HuH-7 (cell line): ENCODE results near the gene PRKACG.

Experiments
- DNase-seq: peaks from one replicate; pipeline ENCODE4 v3.0.0; 2011; ENCODE audit warnings: low spot score

Gene PRKACG

DNA sequence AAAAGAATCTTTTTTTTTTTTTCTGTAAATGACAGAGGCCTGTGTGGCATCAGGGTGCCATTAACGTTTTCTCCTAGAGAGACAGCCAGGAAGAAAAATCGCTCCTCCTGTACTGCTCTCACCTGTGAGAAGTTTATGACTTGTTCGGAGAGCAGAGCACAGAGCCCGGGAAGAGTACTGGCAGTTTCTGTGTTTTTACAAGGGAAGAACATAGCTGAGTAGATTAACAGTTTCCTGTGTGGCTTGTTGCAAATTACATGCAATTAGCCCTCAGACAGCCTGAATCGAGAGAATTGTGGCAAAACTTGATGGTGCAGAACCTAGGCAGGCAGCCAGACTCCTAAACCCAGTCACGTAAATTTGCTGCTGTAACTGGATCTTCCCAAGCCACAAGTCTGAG, 32.1 kb downstream of the PRKACG start:
- DNase-seq: no peak

DNA sequence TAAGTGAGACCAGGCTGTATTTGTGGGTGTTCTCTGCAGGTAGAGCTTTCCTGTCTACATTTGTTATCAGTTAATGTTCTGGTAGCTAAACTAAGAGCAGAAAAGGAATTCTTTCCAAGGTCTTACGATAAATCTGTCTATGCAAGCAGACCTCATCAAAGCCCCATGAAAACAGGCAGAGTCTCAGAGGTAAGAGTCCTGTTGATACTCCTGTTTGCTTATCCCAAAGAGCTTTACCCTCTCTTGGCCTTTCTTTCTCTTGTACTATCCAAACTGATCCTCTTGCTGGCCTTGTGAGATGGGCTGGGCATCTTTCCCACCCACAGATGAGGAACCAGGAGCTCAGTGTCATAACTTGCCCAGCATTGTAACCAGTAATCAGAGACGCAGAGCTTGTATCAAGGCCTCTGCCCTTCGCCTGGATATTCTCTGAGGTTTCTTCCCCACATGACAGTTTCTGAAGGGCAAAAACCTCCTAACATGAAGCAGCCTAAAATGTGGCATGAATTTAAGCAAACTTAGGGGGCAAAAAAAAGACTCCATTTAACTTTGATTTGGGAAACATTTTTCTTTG, 33.5 kb downstream of the PRKACG start:
- no peak for DNase-seq

DNA sequence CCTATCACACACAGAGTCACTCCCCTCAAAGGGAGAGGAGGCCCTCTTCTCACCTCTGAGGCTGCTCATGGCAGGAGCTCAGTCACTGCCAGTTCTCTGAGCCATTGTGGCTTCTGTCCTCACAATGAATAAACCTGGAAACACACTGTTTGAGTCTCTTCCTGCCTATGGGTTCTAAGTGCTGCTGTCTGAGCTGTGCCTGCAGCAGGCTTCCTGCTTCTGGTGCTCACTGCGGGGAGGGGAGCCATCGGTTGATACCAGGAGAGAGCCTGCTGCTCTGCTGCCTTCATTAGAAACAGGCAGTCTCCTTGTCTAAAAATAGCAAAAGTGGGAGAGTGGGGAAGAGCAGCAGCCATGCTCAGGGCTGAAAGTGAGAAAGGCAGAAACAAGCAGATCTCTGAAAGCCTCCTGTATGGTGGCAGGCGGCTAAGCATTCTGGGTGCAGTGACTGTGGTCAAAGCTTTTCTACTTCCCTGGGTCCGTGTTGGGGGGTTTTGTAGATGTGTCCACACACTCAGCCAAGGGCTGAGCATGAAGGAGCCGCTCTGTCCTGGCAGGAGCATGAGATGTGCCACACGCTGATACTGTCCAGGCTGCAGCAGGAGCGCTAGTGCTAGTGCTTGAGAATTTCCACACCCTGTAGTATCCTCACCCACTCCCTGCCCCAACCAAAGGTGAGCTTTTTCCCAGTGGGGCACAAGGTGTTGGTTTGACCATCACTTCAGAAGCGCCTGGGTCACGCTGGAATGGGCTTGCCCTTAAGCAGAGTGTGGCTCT, 34.2 kb downstream of the PRKACG start:
- DNase-seq: no peak

DNA sequence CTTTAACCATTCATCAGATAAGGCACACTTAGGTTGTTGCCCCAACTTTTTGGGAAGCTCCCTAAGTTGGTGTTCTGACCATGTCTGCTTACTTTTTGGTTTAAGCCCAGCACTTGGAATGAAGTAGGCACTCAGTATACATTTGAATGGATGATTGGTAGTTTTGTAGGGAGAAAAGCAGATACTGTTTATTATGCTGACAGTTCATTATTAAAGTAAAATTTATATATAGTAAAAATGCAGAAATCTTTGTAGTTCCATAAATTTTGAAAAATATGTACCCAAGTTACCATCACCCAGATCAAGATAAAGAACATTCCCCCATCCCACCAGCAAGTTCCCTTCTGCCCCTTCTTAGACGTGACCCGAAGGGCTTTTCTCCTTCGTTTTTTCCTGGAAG, 35.4 kb downstream of the PRKACG start:
- DNase-seq: no peak

DNA sequence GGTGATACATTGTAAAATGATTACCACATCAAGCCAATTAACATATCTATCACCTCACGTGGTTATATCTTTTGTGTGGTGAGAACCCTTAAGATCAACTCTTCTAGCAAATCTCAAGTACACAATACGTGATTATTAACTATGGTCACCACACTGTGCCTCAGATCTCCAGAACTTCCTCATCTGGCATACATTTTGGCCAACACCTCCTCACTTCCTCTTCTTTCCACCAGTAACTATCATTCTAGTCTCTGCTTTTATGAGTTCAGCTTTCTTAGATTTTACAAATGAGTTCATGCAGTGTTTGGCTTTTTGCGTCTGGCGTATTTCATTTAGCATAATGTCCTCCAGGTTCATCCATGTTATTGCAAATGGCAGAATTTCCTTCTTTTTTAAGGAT, 35.8 kb downstream of the PRKACG start:
- no peak for DNase-seq

DNA sequence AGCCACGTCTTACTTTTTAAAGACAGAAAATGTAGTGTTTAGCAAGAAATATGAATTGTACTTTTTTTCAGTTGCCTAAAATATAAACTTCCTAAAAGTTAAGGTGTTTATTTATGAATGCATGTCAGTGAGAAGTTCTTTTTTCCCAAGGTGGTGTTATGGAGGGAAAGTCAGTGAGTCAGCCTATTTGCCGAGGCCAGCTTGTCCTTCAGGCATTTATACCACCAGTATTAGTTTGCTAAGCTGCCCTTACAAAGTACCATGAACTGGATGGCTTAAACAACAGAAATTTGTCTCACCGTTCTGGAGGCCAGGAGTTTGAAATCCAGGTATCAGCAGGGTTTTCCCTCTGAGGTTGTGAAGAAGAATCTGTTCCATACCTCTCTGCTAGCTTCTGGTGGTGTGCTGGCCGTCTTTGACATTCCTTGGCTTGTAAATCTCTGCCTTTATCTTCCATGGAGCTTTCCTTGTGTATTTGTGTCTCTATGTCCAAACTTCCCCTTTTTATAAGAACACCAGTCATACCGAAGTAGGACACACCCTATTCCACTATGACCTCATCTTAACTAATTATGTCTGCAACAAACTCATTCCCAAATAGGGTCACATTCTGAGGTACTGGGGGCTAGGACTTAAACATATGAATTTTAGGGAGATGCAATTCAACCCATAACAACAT, 38.4 kb downstream of the PRKACG start:
- DNase-seq: no peak

DNA sequence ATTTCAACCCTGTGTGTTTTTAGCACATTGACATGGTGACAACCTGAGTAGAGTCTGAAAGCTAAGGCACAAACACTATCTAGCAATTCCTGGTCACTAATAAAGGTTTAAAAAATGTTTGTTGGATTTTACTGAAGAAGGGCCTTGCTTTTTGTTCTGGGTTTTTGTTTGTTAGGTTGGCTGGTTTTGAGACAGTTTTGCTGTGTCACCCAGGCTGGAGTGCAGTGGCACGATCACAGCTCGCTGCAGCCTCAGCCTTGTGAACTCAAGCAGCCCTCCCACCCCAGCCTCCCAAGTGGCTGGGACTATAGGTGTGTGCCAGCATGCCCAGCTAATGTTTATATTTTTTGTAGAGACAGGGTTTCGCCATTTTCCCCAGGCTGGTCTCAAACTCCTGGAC, 39.0 kb downstream of the PRKACG start:
- no peak for DNase-seq

DNA sequence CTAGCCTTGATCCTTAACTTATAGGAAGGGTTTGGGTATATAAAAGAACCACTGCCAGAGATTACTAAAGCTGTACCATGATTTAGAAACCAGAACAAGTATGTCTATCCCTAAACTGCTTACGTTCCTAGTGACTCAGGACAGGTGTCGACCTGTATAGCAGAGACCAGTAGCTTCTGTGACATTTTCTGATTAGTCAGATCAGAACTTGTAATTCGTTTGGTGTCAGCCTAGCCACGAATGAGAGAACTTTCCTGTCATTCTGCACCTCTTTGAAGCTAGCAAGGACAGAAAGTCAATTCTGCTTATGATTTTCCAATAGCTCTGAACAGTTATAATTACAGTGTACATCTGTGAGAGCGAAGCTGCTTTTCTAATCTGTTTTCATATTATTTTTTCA, 39.5 kb downstream of the PRKACG start:
- DNase-seq: no peak

DNA sequence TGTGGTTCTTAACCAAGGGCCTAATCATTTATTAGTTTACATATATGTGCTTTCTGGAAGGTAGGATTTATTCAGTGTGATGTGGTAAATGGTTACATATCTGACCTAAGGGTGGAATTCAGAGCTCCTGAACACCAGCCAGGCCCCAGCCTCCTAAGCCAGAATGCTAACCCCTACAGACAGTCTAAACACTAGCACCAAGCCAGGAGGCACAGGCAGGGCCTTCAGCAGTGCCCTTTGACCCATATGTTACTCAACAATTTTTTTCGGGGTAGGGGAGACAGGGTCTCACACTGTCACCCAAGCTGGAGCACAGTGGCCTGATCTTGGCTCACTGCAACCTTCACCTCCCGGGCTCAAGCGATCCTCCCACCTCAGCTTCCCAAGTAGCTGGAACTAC, 40.3 kb downstream of the PRKACG start:
- DNase-seq: no peak

DNA sequence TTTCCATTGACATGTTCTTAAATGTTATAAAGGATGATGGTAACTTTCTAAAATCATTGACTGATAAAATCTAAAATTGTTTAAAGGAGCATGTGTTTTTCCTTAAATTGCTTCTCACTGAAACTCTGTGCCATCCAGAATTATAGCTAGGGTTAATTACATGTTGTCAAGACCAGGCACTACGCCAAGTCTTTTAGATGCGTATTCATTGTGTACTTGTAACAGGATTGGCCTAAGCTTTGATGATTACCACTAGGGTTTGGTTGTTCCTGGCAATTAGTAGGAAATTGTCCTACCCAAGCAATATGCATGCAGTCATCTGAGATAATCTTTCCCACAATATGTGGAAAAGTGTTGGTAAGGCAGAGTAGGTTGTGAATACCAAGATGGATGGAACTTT, 43.8 kb downstream of the PRKACG start:
- DNase-seq: no peak

DNA sequence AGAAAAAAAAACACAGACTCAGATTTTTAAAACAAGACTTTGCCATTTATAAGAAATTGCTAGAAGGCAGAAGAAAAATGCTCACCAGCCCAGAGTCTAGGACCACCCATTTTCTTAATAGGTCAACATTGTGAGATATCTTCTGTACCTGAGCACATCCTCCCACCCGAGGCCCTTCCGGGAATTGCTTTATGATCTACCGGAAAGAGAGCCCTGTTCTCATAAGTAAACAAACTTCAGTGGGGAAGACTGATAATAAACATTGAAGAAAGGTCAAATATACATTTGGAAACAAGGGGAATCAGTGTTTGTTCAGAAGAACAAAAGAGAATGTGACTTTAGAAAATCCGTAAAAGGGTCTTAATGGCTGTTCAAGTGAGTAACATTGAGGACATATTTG, 44.4 kb downstream of the PRKACG start:
- DNase-seq: peak; percentile 47

DNA sequence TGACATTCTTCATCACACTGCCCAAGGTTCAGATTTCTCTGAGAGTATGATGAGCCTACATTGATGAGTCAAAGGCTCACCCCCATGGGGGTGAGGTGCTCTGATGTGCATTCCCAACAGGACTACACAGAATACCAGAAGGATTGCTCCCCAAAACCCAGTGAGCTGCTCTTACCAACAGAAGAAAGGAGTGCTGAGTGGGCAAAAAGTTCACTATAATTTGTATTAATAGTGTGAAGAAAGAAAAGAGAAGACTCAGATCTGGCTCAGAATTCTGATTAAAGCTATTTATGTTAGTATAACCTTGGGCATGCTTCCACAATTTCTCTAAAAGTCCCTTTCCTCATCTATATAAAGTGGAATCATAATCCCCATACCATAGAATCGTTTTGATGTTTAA, 46.1 kb downstream of the PRKACG start:
- DNase-seq: no peak

DNA sequence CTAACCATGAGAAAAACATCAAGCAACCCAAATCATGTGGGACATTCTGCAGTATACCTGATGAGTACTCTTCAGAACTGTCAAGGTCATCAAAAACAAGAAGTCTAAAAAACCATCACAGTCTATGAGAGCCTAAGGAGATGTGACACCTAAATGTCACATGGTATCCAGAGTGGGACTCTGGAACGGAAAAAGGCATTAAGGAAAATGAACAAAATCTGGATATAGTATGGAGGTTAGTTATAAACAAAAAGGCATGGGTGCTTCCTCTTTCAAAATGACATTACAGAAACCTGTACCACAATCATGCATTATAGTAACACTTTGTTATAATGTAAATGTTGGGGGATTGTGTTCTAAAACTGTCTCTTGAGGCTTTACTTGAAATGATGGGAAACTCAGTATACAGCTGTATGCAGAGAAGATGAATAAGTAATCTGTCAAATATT, 47.4 kb downstream of the PRKACG start:
- DNase-seq: no peak

DNA sequence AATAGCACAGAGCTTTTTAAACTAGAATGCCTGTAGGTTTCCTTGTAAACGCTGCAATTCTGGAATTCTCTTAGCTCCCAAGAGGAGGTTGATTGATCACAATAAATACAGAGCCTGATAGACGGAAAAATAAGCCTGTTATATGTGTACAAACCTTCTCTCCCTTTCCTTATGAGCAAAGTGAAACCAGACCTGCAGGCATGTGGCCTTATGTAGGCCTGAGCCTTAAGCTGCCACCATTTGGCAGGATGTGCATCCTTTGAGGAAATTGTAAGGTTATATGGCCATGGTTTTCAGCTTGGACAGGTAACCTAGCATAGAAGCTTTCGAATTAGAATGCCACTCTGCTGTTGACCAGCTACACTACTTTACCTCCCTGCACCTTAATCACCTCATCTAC, 49.1 kb downstream of the PRKACG start:
- no peak for DNase-seq

DNA sequence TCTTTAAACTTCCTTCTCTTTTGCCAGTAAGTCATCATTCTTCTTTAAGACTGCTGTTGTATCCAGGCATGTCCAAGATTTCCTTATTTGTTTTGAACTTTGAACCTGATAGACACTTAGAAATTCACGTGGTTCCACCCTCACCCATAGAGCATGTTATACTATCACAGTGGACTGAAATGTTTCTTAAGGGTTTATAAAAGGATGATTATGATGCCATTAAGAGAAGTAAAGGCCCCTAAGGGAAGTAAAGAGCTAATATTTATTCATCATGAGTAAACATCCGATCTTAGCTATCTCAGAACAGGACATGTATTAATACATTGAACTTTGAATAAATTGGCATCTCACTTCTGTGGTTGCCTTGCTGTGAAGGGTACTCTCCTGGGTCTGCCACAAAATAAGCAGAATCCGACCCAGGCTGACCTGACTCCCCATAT, 49.8 kb downstream of the PRKACG start:
- no peak for DNase-seq

DNA sequence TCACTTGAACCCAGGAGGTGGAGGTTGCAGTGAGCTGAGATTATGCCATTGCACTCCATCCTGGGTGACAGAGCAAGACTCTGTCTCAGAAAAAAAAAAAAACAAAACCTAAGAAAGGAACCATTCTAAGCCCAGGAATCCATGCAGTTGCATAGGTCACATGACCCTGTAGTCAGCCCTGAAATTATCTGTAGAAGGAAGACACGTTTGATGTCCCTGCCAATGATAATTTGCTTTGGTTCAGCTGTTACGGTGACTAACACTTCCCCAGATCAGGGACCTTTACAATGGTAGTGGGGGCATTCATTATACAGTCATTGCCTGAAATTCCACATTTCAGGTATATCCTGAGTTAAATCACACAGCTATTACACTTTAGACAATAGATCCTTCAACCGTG, 50.5 kb downstream of the PRKACG start:
- DNase-seq: no peak
